ENCODE results near the gene COL5A1.

Gene COL5A1

GRCh38 chr9:134858051-134858841 lies 216.6 kb downstream of the COL5A1 start:
- no peak for DNase-seq (ENCODE audit: low read depth)

GRCh38 chr9:134860510-134860909 lies 218.9 kb downstream of the COL5A1 start:
- DNase-seq (ENCODE audit: low read depth), result no peak

- DNase-seq (ENCODE audit: low read depth), result no peak
These were observed 220.2 kb downstream of the COL5A1 start for GRCh38 chr9:134861595-134862334.

- no peak for DNase-seq (ENCODE audit: low read depth)
These were observed 221.8 kb downstream of the COL5A1 start for GRCh38 chr9:134863306-134863902.

- DNase-seq (ENCODE audit: low read depth), result no peak
These were observed 222.6 kb downstream of the COL5A1 start for GRCh38 chr9:134863941-134864820.

GRCh38 chr9:134864821-134865190 lies 223.2 kb downstream of the COL5A1 start:
- DNase-seq (ENCODE audit: low read depth), result no peak

- DNase-seq (ENCODE audit: low read depth), result no peak
These were observed 226.5 kb downstream of the COL5A1 start for GRCh38 chr9:134867917-134868750.

GRCh38 chr9:134868751-134869553 lies 227.3 kb downstream of the COL5A1 start:
- DNase-seq (ENCODE audit: low read depth), result no peak

GRCh38 chr9:134869554-134870300 lies 228.1 kb downstream of the COL5A1 start:
- no peak for DNase-seq (ENCODE audit: low read depth)

GRCh38 chr9:134870301-134870694 lies 228.7 kb downstream of the COL5A1 start:
- no peak for DNase-seq (ENCODE audit: low read depth)

- no peak for DNase-seq (ENCODE audit: low read depth)
These were observed 229.4 kb downstream of the COL5A1 start for GRCh38 chr9:134870746-134871662.

GRCh38 chr9:134871697-134872340 lies 230.2 kb downstream of the COL5A1 start:
- no peak for DNase-seq (ENCODE audit: low read depth)

- no peak for DNase-seq (ENCODE audit: low read depth)
These were observed 231.1 kb downstream of the COL5A1 start for GRCh38 chr9:134872482-134873231.

- no peak for DNase-seq (ENCODE audit: low read depth)
These were observed 233.8 kb downstream of the COL5A1 start for GRCh38 chr9:134875371-134875770.

GRCh38 chr9:134877541-134877940 lies 235.9 kb downstream of the COL5A1 start:
- no peak for DNase-seq (ENCODE audit: low read depth)

- no peak for DNase-seq (ENCODE audit: low read depth)
These were observed 238.3 kb downstream of the COL5A1 start for GRCh38 chr9:134879664-134880483.
